HG02759 (cell line): ENCODE results near the gene TMEM132C.

Experiments used
- ATAC-seq: cut with Tn5 transposase; IDR thresholded peaks from one replicate; pipeline ENCODE4 v1.9.1; 2021; ENCODE audit warnings: mild to moderate bottlenecking, moderate library complexity; ENCODE audit not compliant: unreplicated experiment

TMEM132C gene

DNA sequence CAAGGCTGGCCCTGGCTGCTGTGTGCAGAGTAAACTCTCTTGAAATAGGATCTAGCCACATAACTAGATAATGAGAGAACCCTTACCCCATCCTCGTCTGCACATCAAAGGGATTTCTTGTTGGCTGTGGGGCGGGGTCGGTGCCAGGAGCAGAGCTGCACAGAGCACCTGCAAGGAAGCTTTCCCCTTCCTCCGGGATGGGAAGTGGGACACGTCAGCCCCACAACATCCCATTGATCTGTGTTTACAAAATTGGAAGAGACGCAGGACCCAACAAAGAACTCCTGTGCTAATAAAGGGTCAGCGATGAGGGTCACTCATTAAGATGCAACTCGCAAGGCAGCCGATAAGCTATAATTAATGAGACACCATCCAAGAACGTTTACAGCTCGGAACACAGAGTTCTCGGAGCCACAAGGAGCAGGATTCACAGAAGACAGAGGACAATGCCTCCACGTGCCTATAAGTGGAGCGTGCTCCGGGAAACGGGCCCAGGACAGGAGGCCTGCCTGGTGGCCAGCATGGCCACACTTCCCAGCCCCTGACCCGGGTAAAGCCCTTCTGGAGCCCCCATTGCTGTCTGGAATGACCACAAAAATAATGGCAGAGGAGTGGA, 385.3 kb downstream of the TMEM132C start:
- no peak for ATAC-seq

DNA sequence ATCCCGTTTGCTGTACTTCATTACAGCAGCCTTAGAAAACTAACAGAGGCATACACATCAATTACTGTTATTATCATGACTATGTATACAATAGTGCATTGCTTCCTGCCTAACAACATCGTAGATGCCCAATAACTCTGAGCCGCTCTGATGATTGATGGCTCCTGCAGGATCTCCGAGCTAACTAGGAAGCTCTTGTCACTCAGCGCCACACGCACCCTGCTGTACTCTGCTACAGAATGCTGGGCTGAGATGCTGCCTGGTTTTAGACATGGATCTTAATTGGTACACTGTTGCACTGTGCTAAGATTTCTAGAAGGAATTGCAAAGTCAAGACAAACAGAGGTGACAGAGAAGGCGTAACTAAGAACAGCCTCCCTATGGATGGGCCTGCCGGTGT, 387.5 kb downstream of the TMEM132C start:
- ATAC-seq: no peak

DNA sequence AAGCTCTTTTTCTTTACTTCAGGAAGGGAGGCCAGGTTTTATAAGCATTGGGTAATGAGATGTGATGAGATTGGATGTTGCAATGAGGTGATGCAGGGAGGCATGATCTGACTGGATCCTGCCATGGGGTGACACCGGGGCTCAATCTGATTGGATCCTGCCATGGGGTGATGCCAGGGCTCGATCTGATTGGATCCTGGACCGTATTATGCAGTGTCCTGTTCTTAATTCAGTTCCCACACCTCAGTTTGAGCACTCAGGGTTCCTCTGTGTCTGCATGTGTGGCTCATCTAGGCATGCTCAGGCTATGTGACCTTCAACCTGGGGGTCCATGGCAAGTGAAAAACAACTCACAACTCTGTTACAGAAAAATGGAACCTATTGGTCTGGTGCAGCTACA, 390.4 kb downstream of the TMEM132C start:
- ATAC-seq: no peak

DNA sequence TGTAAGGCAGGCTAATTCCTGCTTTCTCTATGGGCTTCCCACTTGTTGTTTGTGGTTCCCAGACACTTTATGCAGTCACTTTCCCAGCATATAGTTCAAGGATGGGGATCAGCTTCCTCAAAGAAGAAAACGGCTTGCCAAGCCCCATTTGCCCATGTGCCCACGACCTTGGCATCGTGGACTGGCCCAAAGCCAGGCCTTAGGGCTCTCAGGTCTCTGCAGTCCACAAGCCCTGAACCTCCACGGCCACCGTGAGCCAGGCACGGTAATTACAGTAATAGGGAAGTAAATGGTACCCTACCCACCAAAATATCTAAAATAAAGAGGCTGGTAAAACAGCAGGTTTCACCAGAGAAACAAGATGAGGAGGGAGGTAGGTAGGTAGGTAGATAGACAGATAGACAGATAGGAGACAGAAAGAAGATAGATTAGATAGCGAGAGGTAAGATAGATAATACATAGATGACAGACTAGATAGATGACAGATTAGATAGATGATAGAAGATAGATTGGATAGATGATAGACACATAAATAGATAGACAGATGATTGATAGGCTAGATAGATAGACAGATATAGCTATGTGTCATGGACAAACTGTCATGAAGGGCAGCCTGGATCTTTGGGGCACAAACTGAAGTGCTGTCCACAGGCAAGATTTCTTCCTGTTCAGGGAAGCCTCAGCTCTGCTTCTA, 393.7 kb downstream of the TMEM132C start:
- no peak for ATAC-seq

DNA sequence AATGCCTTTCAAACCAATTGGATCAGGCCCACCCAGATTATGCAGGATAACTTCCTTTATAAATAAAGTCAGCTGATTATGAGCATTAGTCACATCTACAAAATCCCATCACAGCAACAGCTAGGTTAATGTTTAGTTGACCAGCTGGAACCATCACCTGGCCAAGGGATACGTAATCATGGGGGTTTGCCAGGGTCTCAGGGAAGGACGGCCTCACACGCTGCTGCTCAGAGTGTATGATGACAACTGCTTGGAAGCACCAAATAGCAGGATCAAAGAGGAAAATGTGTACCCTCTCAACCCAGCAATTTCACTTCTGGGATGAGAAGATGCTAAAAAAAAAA, 394.2 kb downstream of the TMEM132C start:
- ATAC-seq: no peak

DNA sequence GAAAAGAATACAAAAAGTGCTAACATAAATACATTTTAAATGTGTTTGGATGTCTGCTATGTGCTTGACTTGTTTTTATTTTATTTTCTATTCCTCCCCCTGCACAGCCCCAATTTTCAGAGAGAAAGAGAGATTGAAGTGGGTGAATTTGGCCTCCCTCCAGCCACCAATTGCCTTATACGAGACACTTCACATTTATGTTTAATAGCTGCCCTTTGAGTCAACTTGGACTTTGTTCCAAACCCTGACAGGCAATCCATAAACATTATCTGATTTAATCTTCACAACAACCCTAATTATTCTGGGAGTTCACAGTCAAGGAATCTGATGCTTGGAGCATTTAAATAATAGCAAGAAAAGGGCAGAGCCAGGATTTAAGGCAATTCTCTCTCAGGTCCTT, 395.1 kb downstream of the TMEM132C start:
- no peak for ATAC-seq

DNA sequence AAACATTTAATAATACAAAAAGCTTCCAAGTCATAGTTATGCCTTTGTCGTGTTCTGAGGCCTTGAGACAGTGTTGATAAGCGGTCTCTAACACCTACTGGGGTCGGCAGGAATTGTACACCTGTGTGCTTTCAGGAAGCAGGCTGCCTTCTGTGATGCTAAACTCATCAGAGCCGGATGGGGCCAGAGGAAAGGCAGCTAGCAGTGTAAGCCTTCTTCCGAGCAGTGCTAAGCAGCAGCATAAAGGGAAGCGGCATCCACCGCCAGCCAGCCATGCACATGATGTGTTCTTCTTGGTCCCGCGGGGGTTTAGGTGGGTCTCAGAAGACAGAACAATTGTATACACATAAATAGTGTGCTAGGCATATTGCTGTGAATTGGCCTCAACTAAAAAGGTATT, 397.5 kb downstream of the TMEM132C start:
- ATAC-seq: no peak

DNA sequence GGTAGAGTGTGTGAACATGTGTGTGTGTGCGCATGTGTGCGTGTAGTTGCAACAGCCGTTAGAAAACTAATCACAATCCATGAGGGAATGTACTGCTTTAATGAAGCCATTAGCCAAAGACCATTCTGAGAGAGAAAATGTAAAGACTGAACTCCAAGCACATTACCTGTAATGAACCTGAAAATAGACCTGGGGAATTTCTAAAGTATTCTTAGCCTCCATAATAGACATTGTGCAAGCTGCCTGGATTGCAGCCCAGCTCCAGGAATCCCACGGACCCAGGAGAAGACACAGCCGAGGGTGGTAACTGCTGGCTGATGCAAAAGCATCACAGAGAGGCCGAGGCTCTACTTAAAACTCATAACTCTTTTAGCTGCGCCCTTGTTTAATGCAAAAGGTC, 400.2 kb downstream of the TMEM132C start:
- no peak for ATAC-seq

DNA sequence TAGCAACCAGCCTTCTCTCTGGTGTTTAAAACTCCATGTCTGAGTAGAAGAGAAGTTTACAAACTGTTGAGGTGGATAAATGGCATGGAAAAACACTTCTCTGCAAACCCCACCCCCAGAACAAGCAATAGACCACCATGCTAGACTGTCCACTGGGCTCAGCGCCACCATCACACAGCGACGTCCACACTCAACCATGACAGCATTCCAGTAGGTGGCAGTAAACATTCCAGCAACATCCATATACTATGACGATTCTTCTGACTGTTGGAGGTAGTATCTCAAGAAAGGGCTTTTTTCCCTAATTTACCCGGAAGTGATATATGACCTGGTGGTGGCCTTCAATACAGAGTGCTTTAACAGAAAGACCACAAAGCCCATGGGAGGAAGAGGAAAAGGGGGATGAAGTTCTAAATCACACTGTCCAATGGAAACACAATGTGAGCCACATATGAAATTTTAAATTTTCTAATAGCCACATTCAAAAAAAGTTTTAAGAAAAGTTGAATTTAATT, 404.6 kb downstream of the TMEM132C start:
- ATAC-seq: no peak

DNA sequence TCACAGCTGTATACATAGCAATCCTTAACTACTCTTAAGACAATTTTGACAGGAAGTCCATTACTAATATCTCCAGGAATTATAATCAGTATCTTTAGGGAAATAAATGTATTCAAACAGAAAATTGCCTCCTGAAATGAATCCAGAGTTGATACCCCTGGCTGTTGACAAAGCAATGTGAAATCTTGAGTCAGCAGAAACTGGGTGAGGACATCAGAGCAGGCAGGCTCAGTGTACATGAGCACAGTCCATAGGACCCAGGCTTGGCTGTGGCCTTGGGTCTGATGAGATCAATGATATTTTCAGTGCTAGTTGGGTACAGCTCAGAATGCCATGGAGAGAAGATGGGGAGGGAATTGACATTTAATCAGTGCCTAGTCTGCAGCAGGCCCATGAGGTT, 405.5 kb downstream of the TMEM132C start:
- no peak for ATAC-seq

DNA sequence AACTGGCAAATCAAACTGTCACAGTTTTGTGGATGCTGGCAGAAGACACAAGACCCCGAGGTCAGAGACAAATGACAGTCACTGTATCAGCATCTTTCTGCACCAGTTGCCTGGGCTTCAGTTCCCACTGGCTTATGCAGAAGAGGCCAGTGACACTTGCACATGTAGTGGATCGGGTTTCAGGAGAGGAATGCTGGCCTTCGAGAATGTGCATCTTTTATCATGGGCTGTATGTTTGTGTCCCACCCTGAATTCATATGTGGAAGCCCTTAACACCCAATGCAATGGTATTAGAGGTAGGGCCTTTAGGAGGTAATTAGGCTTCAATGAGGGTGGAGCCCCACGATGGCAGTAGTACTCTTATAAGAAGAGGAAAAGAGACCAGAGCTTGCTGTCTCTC, 405.9 kb downstream of the TMEM132C start:
- no peak for ATAC-seq

DNA sequence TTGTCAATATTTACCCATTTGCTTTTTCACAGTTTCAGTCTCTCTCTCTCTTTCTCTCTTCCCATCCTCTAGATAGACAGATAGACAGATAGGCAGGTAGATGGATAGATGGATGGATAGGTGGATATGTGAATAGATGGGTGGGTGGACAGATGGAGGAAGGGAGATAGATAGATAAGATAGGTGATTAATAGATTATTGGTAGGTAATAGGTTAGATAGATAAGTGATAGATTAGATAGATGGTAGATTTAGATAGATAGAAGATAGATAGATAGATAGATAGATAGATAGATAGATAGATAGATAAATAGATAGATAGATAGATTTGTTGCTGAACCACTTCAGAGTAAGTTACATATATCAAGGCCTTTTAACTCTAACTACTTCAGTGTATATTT, 408.6 kb downstream of the TMEM132C start:
- no peak for ATAC-seq

DNA sequence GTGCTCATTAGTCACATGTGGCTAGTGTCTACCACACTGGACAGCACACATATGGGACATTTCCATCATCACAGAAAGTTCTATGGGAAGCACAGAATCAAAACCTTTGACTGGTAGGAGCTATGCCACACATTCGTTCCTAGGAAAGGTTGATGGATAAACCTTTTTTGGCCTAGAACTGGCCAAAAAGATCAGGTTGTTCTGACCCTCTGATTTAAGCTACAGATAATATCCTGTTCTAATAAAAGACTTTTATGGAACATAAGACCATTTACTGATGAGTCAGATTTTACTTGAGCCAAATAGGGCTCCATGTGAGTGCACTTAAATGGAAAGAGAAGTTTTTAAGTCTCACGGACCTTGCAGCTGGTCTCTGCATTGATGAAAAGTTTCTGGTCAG, 413.6 kb downstream of the TMEM132C start:
- ATAC-seq: no peak

DNA sequence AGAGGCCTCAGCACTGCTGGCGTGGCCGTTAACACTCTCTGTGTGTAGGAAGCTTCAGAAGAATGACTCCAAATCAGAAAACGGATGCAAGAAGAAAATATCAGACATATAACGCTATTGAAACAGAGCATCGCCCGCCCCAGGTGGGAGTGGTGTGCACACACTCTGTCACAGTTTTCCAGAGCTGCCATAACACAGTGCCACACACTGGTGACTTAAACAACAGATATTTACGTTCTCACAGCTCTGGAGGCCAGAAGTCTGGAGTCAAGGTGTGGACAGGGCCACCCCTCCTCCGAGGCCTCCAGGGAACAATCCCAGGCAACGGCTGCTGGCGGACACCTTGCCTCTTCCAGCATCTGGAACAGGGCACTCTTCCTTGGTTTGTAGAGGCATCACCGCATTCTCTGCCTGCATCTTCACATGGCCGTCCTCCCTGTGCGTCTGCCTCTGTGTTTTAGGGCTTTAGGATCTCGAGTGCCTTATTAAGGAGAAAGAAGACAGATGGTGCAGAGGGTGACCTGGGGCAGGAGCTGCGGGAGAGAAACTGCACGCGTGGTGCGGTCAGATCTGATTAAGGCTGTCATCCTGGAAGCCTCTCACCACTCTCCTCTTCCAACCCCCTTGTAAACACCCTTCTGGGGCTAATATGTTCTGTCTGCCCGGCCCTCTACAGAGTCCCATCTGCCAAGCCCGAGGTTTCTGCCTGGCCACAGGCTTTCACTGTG, 415.7 kb downstream of the TMEM132C start:
- ATAC-seq: no peak

DNA sequence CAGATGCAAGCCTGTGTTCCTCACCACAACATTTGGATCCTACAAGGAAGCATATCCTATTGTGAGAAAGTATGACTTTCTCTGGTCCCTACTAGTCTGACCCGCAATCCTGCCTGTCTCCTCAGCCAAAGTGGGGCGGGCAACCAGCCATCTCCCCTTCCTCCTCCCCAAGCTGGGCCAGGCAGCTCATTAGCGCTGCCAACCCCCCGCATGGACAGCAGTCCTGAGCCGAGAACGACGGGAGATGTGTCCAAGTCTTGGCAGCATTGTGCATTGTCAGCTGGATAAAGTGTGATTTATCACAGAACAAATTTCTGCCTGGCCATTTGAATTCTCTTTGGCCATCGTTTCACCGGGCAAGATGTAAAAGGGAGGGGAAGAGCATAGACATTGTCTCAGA, 417.4 kb downstream of the TMEM132C start:
- no peak for ATAC-seq

DNA sequence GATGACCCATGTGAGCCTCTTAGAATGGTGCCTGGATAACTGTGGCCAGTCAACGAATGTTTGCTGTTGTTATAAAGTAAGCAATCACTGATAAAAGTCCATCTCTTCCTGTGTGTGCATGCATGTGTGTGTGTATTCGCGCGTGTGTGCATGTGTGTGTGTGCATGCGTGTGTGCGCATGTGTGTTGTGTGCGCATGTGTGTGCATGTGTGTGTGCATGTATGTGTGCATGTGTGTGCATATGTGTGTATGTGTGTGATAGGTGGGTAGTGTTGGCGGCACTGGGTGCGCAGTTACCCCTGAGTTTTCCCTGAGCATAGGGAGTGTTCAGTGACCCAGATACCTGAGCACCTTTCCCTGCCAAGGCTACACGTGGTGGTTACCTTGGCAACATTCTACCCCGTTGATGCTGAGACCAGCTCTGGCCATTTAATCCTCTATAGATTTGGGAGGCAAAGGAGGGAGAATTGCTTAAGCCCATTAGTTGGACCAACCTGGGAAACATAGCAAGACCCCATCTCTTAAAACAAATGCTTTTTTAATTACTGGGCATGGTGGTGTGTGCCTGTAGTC, 419.0 kb downstream of the TMEM132C start:
- ATAC-seq: no peak

DNA sequence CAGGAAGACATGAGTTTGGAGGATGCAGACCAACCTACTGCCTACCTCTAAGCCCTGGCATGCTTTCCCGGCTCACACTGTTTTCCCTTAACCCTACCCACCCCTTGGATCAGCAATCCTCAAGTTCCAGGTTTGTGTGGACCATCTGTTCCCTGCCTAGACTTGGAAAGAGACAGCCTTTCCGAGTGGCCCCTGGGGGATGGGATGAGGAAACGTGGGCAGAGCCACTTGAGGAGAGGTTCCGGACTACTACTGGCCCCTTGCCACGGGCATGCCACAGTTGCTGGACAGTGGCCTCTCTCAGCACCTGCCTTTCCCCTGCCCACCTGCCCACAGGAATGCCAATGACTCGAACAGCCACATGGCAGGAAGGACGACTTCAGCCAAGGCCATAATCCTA, 420.9 kb downstream of the TMEM132C start:
- no peak for ATAC-seq

DNA sequence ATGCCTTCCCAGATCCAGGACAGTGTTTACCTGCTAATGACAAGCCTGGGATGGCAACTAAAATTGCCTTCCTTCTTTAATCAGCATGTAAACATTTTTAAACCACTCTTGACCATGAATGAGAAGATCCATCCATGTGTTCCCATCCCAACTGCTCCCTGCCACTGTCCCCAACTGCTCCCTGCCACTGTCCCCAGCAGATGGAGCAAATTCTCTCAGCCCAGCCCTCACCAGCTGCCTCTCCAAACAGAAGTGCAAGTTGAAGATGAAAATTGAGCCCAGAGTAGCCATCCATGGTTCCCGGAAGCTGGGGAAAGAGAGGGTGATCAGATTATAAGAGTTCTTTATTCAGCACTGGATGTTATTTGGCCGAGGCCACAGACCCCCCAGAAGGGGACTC, 423.7 kb downstream of the TMEM132C start:
- no peak for ATAC-seq

DNA sequence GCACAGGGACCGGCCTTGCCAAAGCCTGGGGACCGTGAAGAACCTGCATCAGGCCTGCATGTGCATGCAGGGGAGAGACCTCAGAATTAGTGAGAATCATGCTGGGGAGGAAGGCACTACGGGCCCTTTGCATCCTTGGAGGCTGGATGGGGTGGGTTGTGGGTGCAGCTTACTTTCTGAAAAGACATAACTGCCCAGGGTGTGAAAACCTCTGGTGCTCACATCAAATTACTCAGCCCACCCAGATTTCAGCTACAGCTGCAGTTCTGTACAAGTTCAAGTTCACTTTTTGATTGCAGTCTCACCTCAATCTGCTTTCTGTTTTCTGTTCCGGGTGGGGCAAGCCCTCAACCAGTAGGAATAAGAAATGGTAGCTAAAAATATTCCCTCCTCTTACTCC, 426.1 kb downstream of the TMEM132C start:
- no peak for ATAC-seq

DNA sequence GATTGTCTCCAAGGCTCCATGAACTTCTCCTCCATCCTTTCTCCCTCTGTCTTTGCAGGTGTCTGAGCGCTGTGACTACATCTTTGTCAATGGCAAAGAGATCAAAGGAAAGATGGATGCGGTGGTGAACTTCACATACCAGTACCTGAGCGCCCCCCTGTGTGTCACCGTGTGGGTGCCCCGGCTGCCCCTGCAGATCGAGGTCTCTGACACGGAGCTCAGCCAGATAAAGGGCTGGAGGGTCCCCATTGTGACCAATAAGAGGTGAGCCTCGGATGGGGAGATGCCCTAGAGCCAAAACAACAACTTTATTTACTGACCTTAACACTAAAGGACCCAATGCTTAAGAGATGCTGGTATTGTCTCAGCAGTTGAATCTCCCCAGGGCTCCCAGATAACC, 426.8 kb downstream of the TMEM132C start:
- no peak for ATAC-seq

DNA sequence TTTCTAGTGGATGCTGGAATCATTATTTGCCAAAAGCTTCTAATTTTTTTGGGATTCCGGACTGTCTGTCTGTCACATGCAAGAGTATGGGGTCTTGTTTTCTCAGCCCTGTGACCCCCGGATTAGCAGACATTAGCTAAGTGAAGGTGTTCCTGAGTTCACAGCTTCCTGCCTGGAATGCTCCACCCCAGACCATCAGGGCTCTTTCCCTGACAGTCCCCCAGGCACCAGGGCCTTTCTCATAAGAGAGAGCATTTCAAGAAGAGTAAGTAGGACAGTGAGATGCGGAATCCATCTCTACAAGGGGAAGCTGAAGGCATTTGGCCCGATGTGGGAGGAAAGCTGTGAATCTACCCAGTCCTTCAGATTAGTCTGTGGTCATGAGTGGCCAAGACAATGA, 427.5 kb downstream of the TMEM132C start:
- ATAC-seq: no peak

DNA sequence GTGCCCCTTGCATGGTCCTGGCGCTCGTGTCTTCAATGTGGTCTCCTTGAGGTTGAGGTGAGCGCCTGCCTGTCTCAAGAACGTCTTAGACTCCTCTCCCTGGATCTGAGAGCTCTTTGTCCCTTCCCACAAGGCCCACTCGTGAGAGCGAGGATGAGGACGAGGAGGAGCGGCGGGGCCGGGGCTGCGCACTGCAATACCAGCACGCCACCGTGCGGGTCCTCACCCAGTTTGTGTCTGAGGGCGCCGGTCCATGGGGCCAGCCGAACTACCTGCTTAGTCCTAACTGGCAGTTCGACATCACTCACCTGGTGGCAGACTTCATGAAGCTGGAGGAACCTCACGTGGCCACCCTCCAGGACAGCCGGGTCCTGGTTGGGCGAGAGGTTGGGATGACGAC, 428.7 kb downstream of the TMEM132C start:
- ATAC-seq: no peak
